GM12892 (cell line): ENCODE data around the gene CIZ1.
A peak's percentile ranks its signal among the peaks of the same experiment; 100 is the strongest.

Experiments
- DNase-seq: peaks from one replicate; pipeline ENCODE4 v3.0.0; 2011; ENCODE audit not compliant: insufficient read length
- FAIRE-seq: peaks from 2 replicates; lab custom pipeline; 2011; peaks lifted over from hg19 to GRCh38; lab: Jason Lieb, UNC
- POLR2A ChIP-seq: IDR thresholded peaks from 2 replicates; pipeline ENCODE4 v1.6.1; 2011; ENCODE audit warnings: low read depth, low read length, control low read depth
- POLR2AphosphoS5 ChIP-seq: IDR thresholded peaks from 2 replicates; pipeline ENCODE4 v1.6.1; 2011; ENCODE audit warnings: low read depth, low read length, control low read depth
- TAF1 ChIP-seq: IDR thresholded peaks from 2 replicates; pipeline ENCODE4 v1.6.1; 2011; ENCODE audit warnings: low read depth, mild to moderate bottlenecking, control low read depth, low read length, borderline replicate concordance

CIZ1 gene

GRCh38 chr9:128128836-128129590, 62.4 kb downstream of the CIZ1 start:
- no peak for DNase-seq
- no peak for TF ChIP-seq POLR2AphosphoS5
- TF ChIP-seq POLR2A: no peak
- TF ChIP-seq TAF1: no peak
- FAIRE-seq: no peak

- FAIRE-seq (peak; percentile 73), DNase-seq (peak; percentile 73)
- no peak for TF ChIP-seq TAF1
- no peak for TF ChIP-seq POLR2A
- TF ChIP-seq POLR2AphosphoS5: no peak
These were observed 63.2 kb downstream of the CIZ1 start for GRCh38 chr9:128127990-128128835.

GRCh38 chr9:128127568-128127989, 63.8 kb downstream of the CIZ1 start, which contains the start of gene PTGES2:
Gene PTGES2, minus strand, starts transcription at chr9:128127729. Its CDS starts 12 bp downstream, at chr9:128127717.
- FAIRE-seq: peak; percentile 78
- TF ChIP-seq POLR2A (peak; percentile 40; the same call in 1 of the 2 replicates), POLR2AphosphoS5 (no peak), TAF1 (peak; percentile 47; the same call in 1 of the 2 replicates)
- DNase-seq: peak; percentile 69

- TF ChIP-seq POLR2A (peak; percentile 56; the same call in 1 of the 2 replicates), TAF1 (no peak)
- DNase-seq (no peak), FAIRE-seq (peak; percentile 42)
These were observed 65.6 kb downstream of the CIZ1 start for GRCh38 chr9:128125580-128126354.

GRCh38 chr9:128124873-128125579, 66.3 kb downstream of the CIZ1 start:
- TF ChIP-seq TAF1 (no peak), POLR2A (no peak), POLR2AphosphoS5 (no peak)
- DNase-seq (no peak), FAIRE-seq (peak; percentile 67)

GRCh38 chr9:128124451-128124850, 66.9 kb downstream of the CIZ1 start:
- FAIRE-seq (no peak), DNase-seq (no peak)
- TF ChIP-seq POLR2A (no peak), TAF1 (no peak), POLR2AphosphoS5 (no peak)

GRCh38 chr9:128123451-128124080, 67.8 kb downstream of the CIZ1 start:
- FAIRE-seq: no peak
- TF ChIP-seq POLR2AphosphoS5 (no peak), TAF1 (no peak)

GRCh38 chr9:128122809-128123175, 68.6 kb downstream of the CIZ1 start:
- DNase-seq (no peak), FAIRE-seq (no peak)
- TF ChIP-seq TAF1 (no peak), POLR2A (no peak), POLR2AphosphoS5 (no peak)

More at GRCh38 chr9:128123451-128124080, 67.8 kb downstream of the CIZ1 start:
- DNase-seq: no peak

GRCh38 chr9:128121924-128122808, 69.2 kb downstream of the CIZ1 start:
- no peak for TF ChIP-seq TAF1
- no peak for TF ChIP-seq POLR2AphosphoS5
- no peak for TF ChIP-seq POLR2A
- no peak for DNase-seq
- no peak for FAIRE-seq
